ENCODE data around the gene IYD.

- TF ChIP-seq CTCF (conservative IDR thresholded peaks at IDR 0.05 in 1 of 2, IDR thresholded peaks at IDR 0.05 in 1 of 2; ENCODE audit: low read depth in 1 of 2, low read length in 2 of 2) = no peak
- TF ChIP-seq EZH2 (IDR thresholded peaks at IDR 0.05; ENCODE audit: low read length, missing control alignments) = no peak
These were observed 76.7 kb downstream of the IYD start for GRCh38 chr6:150445486-150445885.

Data from fibroblast of lung (primary cell).